ENCODE data around the gene ARNT2.

ARNT2 gene

GRCh38 chr15:80399508-80399907 lies 4.7 kb upstream of the ARNT2 start:
- TF ChIP-seq GATA2 (IDR thresholded peaks at IDR 0.05; ENCODE audit: low read depth, low read length), result no peak
- TF ChIP-seq GATA3 (IDR thresholded peaks at IDR 0.05; ENCODE audit: low read depth, low read length), result no peak

GRCh38 chr15:80401456-80401855 lies 2.7 kb upstream of the ARNT2 start:
- no peak for TF ChIP-seq GATA3 (IDR thresholded peaks at IDR 0.05; ENCODE audit: low read depth, low read length)
- no peak for TF ChIP-seq GATA2 (IDR thresholded peaks at IDR 0.05; ENCODE audit: low read depth, low read length)

GRCh38 chr15:80402339-80402738 lies 1.8 kb upstream of the ARNT2 start:
- TF ChIP-seq GATA3 (IDR thresholded peaks at IDR 0.05; ENCODE audit: low read depth, low read length) (no peak), GATA2 (IDR thresholded peaks at IDR 0.05; ENCODE audit: low read depth, low read length) (no peak)

DNA sequence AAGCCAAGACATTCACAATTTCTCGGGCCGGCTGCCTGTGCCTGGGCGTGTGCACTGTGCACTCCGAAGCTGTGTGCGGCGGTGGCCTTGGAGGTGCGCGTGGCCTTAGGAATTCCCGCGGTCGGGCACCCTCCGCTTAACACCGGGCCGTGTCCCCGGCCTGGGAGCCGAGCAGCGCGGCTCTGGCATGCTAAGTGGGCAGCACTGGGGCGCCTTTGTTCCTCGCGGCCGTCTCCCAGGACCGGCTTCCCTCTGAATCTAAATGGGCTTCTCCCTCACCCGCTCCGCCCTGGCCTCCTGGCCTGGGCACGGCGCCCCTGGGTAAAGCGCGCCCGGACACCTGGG lies 498 bp upstream of the ARNT2 start:
- no peak for TF ChIP-seq GATA2 (IDR thresholded peaks at IDR 0.05; ENCODE audit: low read depth, low read length)

- TF ChIP-seq GATA3 (IDR thresholded peaks at IDR 0.05; ENCODE audit: low read depth, low read length) (no peak), GATA2 (IDR thresholded peaks at IDR 0.05; ENCODE audit: low read depth, low read length) (no peak)
Measured at GRCh38 chr15:80404761-80405553, 775 bp downstream of the ARNT2 start.

GRCh38 chr15:80405554-80405850 lies 1.3 kb downstream of the ARNT2 start:
- TF ChIP-seq GATA2 (IDR thresholded peaks at IDR 0.05; ENCODE audit: low read depth, low read length) (no peak), GATA3 (IDR thresholded peaks at IDR 0.05; ENCODE audit: low read depth, low read length) (no peak)

DNA sequence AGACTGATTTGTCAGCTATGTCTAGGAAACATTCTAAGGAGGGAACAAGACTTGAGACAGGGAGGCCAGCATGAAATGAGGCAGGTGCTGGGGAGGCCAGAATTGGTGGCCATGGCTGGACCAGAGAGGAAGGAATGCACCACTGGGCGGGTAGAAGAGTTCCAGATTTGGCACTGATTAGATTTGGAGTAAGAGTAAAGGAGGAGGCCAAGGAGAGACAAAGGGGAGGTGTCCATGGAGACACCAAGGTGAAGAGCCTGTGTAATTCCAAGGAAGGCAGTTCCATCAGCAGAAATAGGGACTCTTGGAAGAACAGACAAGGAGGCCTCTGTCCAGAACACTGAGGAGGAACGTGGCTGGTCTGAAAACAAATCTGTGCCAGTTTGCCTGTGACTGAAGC lies 1.8 kb downstream of the ARNT2 start:
- TF ChIP-seq GATA3 (IDR thresholded peaks at IDR 0.05; ENCODE audit: low read depth, low read length), result no peak
- TF ChIP-seq GATA2 (IDR thresholded peaks at IDR 0.05; ENCODE audit: low read depth, low read length), result no peak

- TF ChIP-seq GATA2 (IDR thresholded peaks at IDR 0.05; ENCODE audit: low read depth, low read length), result no peak
- TF ChIP-seq GATA3 (IDR thresholded peaks at IDR 0.05; ENCODE audit: low read depth, low read length), result no peak
Measured at GRCh38 chr15:80411788-80412288, 7.7 kb downstream of the ARNT2 start.

DNA sequence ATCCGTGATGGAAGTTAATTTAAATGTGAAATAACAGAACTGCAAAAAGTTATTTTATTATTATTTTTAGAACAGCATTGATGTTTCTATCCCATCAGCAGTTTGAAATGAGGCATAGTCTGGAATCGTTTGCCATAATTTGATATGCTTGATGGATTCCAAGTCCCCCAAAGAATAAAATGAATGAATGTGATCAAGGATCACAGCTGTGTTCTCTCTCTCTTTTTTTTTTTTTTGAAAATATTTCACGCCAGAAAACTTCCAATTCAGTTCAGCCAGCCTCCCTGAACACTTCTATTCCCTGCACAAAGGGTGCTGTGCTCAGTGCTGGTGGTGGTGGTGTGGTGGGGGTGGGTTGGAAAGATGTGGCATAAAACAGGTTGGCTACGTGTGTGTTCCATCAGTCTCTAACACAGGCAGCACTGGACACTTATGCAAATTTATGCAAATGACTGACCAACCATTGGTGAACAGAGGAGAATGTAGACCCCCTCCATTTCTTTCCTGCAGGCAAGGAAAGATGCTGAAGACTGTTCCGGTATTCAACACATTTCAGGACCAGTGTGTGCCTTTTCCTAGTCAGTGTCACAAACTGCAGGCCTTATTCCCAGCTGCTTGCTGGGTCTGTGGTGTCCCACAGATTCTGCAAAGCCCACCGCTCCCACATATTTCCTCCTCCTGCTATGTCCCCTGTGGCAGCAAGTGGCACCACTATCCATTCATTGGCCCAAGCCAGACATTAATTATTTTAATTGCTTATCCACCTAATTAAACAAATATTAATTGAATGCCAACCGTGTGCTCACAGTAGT lies 10.6 kb downstream of the ARNT2 start:
- no peak for TF ChIP-seq GATA3 (IDR thresholded peaks at IDR 0.05; ENCODE audit: low read depth, low read length)
- no peak for TF ChIP-seq GATA2 (IDR thresholded peaks at IDR 0.05; ENCODE audit: low read depth, low read length)

DNA sequence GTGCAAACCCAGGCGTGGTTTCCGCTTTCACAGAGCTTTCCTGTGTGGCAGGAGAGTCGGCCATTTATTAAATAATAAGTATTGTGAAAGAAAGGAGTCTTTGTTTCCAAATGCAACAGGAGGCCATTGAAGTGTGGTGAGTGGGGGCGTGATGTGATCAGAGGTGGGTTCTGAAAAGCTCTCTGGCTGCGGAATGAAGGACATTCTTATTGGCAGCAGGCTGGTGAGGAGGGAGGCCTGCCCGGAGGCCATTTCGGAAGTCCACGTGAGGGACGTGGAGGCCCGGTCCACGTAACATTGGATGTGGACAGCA lies 11.1 kb downstream of the ARNT2 start:
- TF ChIP-seq GATA2 (IDR thresholded peaks at IDR 0.05; ENCODE audit: low read depth, low read length) (no peak), GATA3 (IDR thresholded peaks at IDR 0.05; ENCODE audit: low read depth, low read length) (no peak)

- TF ChIP-seq GATA3 (IDR thresholded peaks at IDR 0.05; ENCODE audit: low read depth, low read length), result no peak
- TF ChIP-seq GATA2 (IDR thresholded peaks at IDR 0.05; ENCODE audit: low read depth, low read length), result no peak
Measured at GRCh38 chr15:80416702-80417101, 12.5 kb downstream of the ARNT2 start.

GRCh38 chr15:80418892-80419537 lies 14.8 kb downstream of the ARNT2 start:
- TF ChIP-seq GATA3 (IDR thresholded peaks at IDR 0.05; ENCODE audit: low read depth, low read length) (no peak), GATA2 (IDR thresholded peaks at IDR 0.05; ENCODE audit: low read depth, low read length) (no peak)

DNA sequence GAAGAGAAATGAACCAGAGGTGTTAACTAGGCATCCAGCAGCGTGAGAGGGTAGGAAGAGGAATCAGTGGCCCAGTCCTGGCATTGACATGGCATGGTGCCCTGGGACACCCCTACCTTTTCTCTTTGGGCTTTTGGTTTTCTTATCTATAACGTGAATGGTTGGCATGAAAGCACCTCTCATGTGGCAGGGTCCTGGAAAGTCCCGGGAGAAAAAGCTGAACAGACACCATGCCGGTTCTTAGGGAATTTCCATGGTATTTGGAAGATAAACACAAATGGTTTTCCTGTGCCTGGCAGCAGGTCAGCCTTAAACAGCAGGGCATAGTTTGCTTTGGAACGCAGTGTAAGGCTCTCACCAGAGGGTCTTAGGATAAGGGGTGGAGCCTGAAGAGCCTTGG lies 15.4 kb downstream of the ARNT2 start:
- TF ChIP-seq GATA2 (IDR thresholded peaks at IDR 0.05; ENCODE audit: low read depth, low read length) (no peak), GATA3 (IDR thresholded peaks at IDR 0.05; ENCODE audit: low read depth, low read length) (no peak)

GRCh38 chr15:80420658-80421057 lies 16.5 kb downstream of the ARNT2 start:
- TF ChIP-seq GATA3 (IDR thresholded peaks at IDR 0.05; ENCODE audit: low read depth, low read length) (no peak), GATA2 (IDR thresholded peaks at IDR 0.05; ENCODE audit: low read depth, low read length) (no peak)

- TF ChIP-seq GATA2 (IDR thresholded peaks at IDR 0.05; ENCODE audit: low read depth, low read length) (no peak), GATA3 (IDR thresholded peaks at IDR 0.05; ENCODE audit: low read depth, low read length) (no peak)
Measured at GRCh38 chr15:80423215-80423614, 19.0 kb downstream of the ARNT2 start.
